Activated effector memory CD4-positive, alpha-beta T cell treated with anti-CD3 and anti-CD28 coated beads, Interleukin-2, amount 50 U/mL, for 16 hours (primary cell): ENCODE measurements around the gene KIF6.

ENCODE experiments used
- DNase-seq: peaks from one replicate; pipeline ENCODE4 v3.0.0-alpha.2; 2020

Gene KIF6

GRCh38 chr6:39441986-39442385, 283.2 kb downstream of the KIF6 start:
- DNase-seq: no peak

GRCh38 chr6:39441301-39441700, 283.9 kb downstream of the KIF6 start:
- no peak for DNase-seq

GRCh38 chr6:39440039-39440426, 285.2 kb downstream of the KIF6 start:
- no peak for DNase-seq

- no peak for DNase-seq
Measured at GRCh38 chr6:39439342-39440038, 285.7 kb downstream of the KIF6 start.

- DNase-seq: no peak
Measured at GRCh38 chr6:39433630-39434029, 291.6 kb downstream of the KIF6 start.

- DNase-seq: no peak
Measured at GRCh38 chr6:39432330-39433025, 292.7 kb downstream of the KIF6 start.

- DNase-seq: no peak
Measured at GRCh38 chr6:39430871-39431523, 294.2 kb downstream of the KIF6 start.

- DNase-seq: no peak
Measured at GRCh38 chr6:39430446-39430845, 294.8 kb downstream of the KIF6 start.

GRCh38 chr6:39428816-39429215, 296.4 kb downstream of the KIF6 start:
- no peak for DNase-seq

- DNase-seq: no peak
Measured at GRCh38 chr6:39428152-39428551, 297.1 kb downstream of the KIF6 start.

GRCh38 chr6:39426073-39426456, 299.1 kb downstream of the KIF6 start:
- DNase-seq: no peak

- no peak for DNase-seq
Measured at GRCh38 chr6:39425346-39426072, 299.7 kb downstream of the KIF6 start.

- no peak for DNase-seq
Measured at GRCh38 chr6:39424831-39425230, 300.4 kb downstream of the KIF6 start.

GRCh38 chr6:39422238-39422637, 303.0 kb downstream of the KIF6 start:
- DNase-seq: no peak

GRCh38 chr6:39421383-39422225, 303.6 kb downstream of the KIF6 start:
- DNase-seq: no peak

GRCh38 chr6:39420300-39421265, 304.6 kb downstream of the KIF6 start:
- no peak for DNase-seq

GRCh38 chr6:39419607-39420006, 305.6 kb downstream of the KIF6 start:
- no peak for DNase-seq

GRCh38 chr6:39417440-39417839, 307.8 kb downstream of the KIF6 start:
- DNase-seq: no peak

GRCh38 chr6:39416728-39417127, 308.5 kb downstream of the KIF6 start:
- DNase-seq: no peak

- no peak for DNase-seq
Measured at GRCh38 chr6:39416026-39416425, 309.2 kb downstream of the KIF6 start.

GRCh38 chr6:39415482-39415881, 309.7 kb downstream of the KIF6 start:
- DNase-seq: no peak
